Measurements from ENCODE around the gene DNAJA3. TPM values are rescaled to one million over a fixed set of nuclear protein-coding genes. Genes with fewer than 3 reads are reported as not detected.

The DNAJA3 gene
- polyA plus RNA-seq, 2 donors, result 20.5 to 27.8 TPM

GRCh38 chr16:4386951-4387565, 38.6 kb upstream of the DNAJA3 start:
- WGBS, 2 donors, result 77 to 81% methylated on average over 8 to 10 of the region's 10 CpGs
- Histone ChIP-seq H3K4me1 (ENCODE audit: control insufficient read depth in 2 of 2, insufficient read depth in 2 of 2, low read length in 1 of 2) (peaks cover 3 to 6% of the 10 kb centered on the region in 2 donors), H3K27me3 (ENCODE audit: control insufficient read depth in 1 of 2, insufficient read depth in 2 of 2, low read length in 2 of 2) (no peaks in the 10 kb centered on the region), H3K36me3 (ENCODE audit: control insufficient read depth in 2 of 2, insufficient read depth in 2 of 2, low read length in 1 of 2) (peaks cover 7 to 37% of the 10 kb centered on the region in 2 donors), H3K9me3 (ENCODE audit: control insufficient read depth in 2 of 2, insufficient read depth in 1 of 2, low read depth in 1 of 2, low read length in 1 of 2) (no peaks in the 10 kb centered on the region), H3K4me3 (ENCODE audit: low read depth in 1 of 2, low read length in 2 of 2) (no peak overlapping the region), H3K27ac (ENCODE audit: low read depth in 2 of 2, low read length in 1 of 2) (no peak overlapping the region)

GRCh38 chr16:4387781-4388180, 37.9 kb upstream of the DNAJA3 start:
- Histone ChIP-seq H3K27me3 (ENCODE audit: control insufficient read depth in 1 of 2, insufficient read depth in 2 of 2, low read length in 2 of 2) (no peaks in the 10 kb centered on the region), H3K4me3 (ENCODE audit: low read depth in 1 of 2, low read length in 2 of 2) (no peak overlapping the region), H3K27ac (ENCODE audit: low read depth in 2 of 2, low read length in 1 of 2) (no peak overlapping the region), H3K4me1 (ENCODE audit: control insufficient read depth in 2 of 2, insufficient read depth in 2 of 2, low read length in 1 of 2) (peaks cover 3 to 12% of the 10 kb centered on the region in 2 donors), H3K9me3 (ENCODE audit: control insufficient read depth in 2 of 2, insufficient read depth in 1 of 2, low read depth in 1 of 2, low read length in 1 of 2) (no peaks in the 10 kb centered on the region), H3K36me3 (ENCODE audit: control insufficient read depth in 2 of 2, insufficient read depth in 2 of 2, low read length in 1 of 2) (peaks cover 3 to 30% of the 10 kb centered on the region in 2 donors)
- 93 to 95% methylated on average over 20 of the region's 20 CpGs for WGBS, 2 donors

- Histone ChIP-seq H3K4me3 (ENCODE audit: low read depth in 1 of 2, low read length in 2 of 2) (no peak overlapping the region), H3K27me3 (ENCODE audit: control insufficient read depth in 1 of 2, insufficient read depth in 2 of 2, low read length in 2 of 2) (no peaks in the 10 kb centered on the region), H3K27ac (ENCODE audit: low read depth in 2 of 2, low read length in 1 of 2) (peak overlapping the region; percentile 22 to 33), H3K9me3 (ENCODE audit: control insufficient read depth in 2 of 2, insufficient read depth in 1 of 2, low read depth in 1 of 2, low read length in 1 of 2) (no peaks in the 10 kb centered on the region), H3K4me1 (ENCODE audit: control insufficient read depth in 2 of 2, insufficient read depth in 2 of 2, low read length in 1 of 2) (peaks cover 3 to 17% of the 10 kb centered on the region in 2 donors), H3K36me3 (ENCODE audit: control insufficient read depth in 2 of 2, insufficient read depth in 2 of 2, low read length in 1 of 2) (peaks cover 0 to 25% of the 10 kb centered on the region in 2 donors)
- WGBS, 2 donors, result 82 to 84% methylated on average over 19 of the region's 19 CpGs
Observed at GRCh38 chr16:4388271-4389021, 37.2 kb upstream of the DNAJA3 start.

- peaks cover 3 to 15% of the 10 kb centered on the region in 2 donors for H3K4me1 ChIP-seq (ENCODE audit: control insufficient read depth in 2 of 2, insufficient read depth in 2 of 2, low read length in 1 of 2)
- no peaks in the 10 kb centered on the region for H3K27me3 ChIP-seq (ENCODE audit: control insufficient read depth in 1 of 2, insufficient read depth in 2 of 2, low read length in 2 of 2)
- H3K9me3 ChIP-seq (ENCODE audit: control insufficient read depth in 2 of 2, insufficient read depth in 1 of 2, low read depth in 1 of 2, low read length in 1 of 2), result no peaks in the 10 kb centered on the region
- H3K27ac ChIP-seq (ENCODE audit: low read depth in 2 of 2, low read length in 1 of 2), result no peak overlapping the region
- H3K36me3 ChIP-seq (ENCODE audit: control insufficient read depth in 2 of 2, insufficient read depth in 2 of 2, low read length in 1 of 2), result peaks cover 0 to 17% of the 10 kb centered on the region in 2 donors
- no peak overlapping the region for H3K4me3 ChIP-seq (ENCODE audit: low read depth in 1 of 2, low read length in 2 of 2)
- WGBS, 2 donors, result 74 to 76% methylated on average over 24 to 27 of the region's 27 CpGs
Observed at GRCh38 chr16:4389051-4389955, 36.4 kb upstream of the DNAJA3 start.

- Histone ChIP-seq H3K4me1 (ENCODE audit: control insufficient read depth in 2 of 2, insufficient read depth in 2 of 2, low read length in 1 of 2) (peaks cover 3 to 14% of the 10 kb centered on the region in 2 donors), H3K27me3 (ENCODE audit: control insufficient read depth in 1 of 2, insufficient read depth in 2 of 2, low read length in 2 of 2) (no peaks in the 10 kb centered on the region)
Observed at GRCh38 chr16:4390266-4391260, 35.1 kb upstream of the DNAJA3 start.

GRCh38 chr16:4391631-4392381, 33.9 kb upstream of the DNAJA3 start:
- 81 to 84% methylated on average over 22 of the region's 22 CpGs for WGBS, 2 donors
- no peaks in the 10 kb centered on the region for H3K27me3 ChIP-seq (ENCODE audit: control insufficient read depth in 1 of 2, insufficient read depth in 2 of 2, low read length in 2 of 2)
- H3K4me1 ChIP-seq (ENCODE audit: control insufficient read depth in 2 of 2, insufficient read depth in 2 of 2, low read length in 1 of 2), result peaks cover 3 to 14% of the 10 kb centered on the region in 2 donors
- no peaks in the 10 kb centered on the region for H3K9me3 ChIP-seq (ENCODE audit: control insufficient read depth in 2 of 2, insufficient read depth in 1 of 2, low read depth in 1 of 2, low read length in 1 of 2)
- H3K36me3 ChIP-seq (ENCODE audit: control insufficient read depth in 2 of 2, insufficient read depth in 2 of 2, low read length in 1 of 2), result peaks cover 0 to 16% of the 10 kb centered on the region in 2 donors
- no peak overlapping the region for H3K27ac ChIP-seq (ENCODE audit: low read depth in 2 of 2, low read length in 1 of 2)
- no peak overlapping the region for H3K4me3 ChIP-seq (ENCODE audit: low read depth in 1 of 2, low read length in 2 of 2)

More at GRCh38 chr16:4390266-4391260, 35.1 kb upstream of the DNAJA3 start:
- no peaks in the 10 kb centered on the region for H3K9me3 ChIP-seq (ENCODE audit: control insufficient read depth in 2 of 2, insufficient read depth in 1 of 2, low read depth in 1 of 2, low read length in 1 of 2)
- 88 to 89% methylated on average over 18 of the region's 18 CpGs for WGBS, 2 donors
- H3K27ac ChIP-seq (ENCODE audit: low read depth in 2 of 2, low read length in 1 of 2), result no peak overlapping the region
- H3K4me3 ChIP-seq (ENCODE audit: low read depth in 1 of 2, low read length in 2 of 2), result no peak overlapping the region
- H3K36me3 ChIP-seq (ENCODE audit: control insufficient read depth in 2 of 2, insufficient read depth in 2 of 2, low read length in 1 of 2), result peaks cover 0 to 16% of the 10 kb centered on the region in 2 donors

- Histone ChIP-seq H3K9me3 (ENCODE audit: control insufficient read depth in 2 of 2, insufficient read depth in 1 of 2, low read depth in 1 of 2, low read length in 1 of 2) (no peaks in the 10 kb centered on the region), H3K27ac (ENCODE audit: low read depth in 2 of 2, low read length in 1 of 2) (peak overlapping the region; percentile 84 to 93), H3K4me1 (ENCODE audit: control insufficient read depth in 2 of 2, insufficient read depth in 2 of 2, low read length in 1 of 2) (peaks cover 0 to 14% of the 10 kb centered on the region in 2 donors), H3K4me3 (ENCODE audit: low read depth in 1 of 2, low read length in 2 of 2) (no peak overlapping the region), H3K36me3 (ENCODE audit: control insufficient read depth in 2 of 2, insufficient read depth in 2 of 2, low read length in 1 of 2) (peaks cover 0 to 15% of the 10 kb centered on the region in 2 donors), H3K27me3 (ENCODE audit: control insufficient read depth in 1 of 2, insufficient read depth in 2 of 2, low read length in 2 of 2) (no peaks in the 10 kb centered on the region)
- WGBS, 2 donors, result 41 to 52% methylated on average over 23 to 27 of the region's 27 CpGs
Observed at GRCh38 chr16:4392382-4393239, 33.1 kb upstream of the DNAJA3 start.

GRCh38 chr16:4393240-4393600, 32.4 kb upstream of the DNAJA3 start:
- H3K36me3 ChIP-seq (ENCODE audit: control insufficient read depth in 2 of 2, insufficient read depth in 2 of 2, low read length in 1 of 2), result peaks cover 0 to 13% of the 10 kb centered on the region in 2 donors
- WGBS, 2 donors, result 54 to 58% methylated on average over 6 of the region's 6 CpGs
- H3K27ac ChIP-seq (ENCODE audit: low read depth in 2 of 2, low read length in 1 of 2), result peak overlapping the region; percentile 84 to 93
- H3K4me3 ChIP-seq (ENCODE audit: low read depth in 1 of 2, low read length in 2 of 2), result no peak overlapping the region
- H3K4me1 ChIP-seq (ENCODE audit: control insufficient read depth in 2 of 2, insufficient read depth in 2 of 2, low read length in 1 of 2), result peaks cover 0 to 14% of the 10 kb centered on the region in 2 donors
- no peaks in the 10 kb centered on the region for H3K9me3 ChIP-seq (ENCODE audit: control insufficient read depth in 2 of 2, insufficient read depth in 1 of 2, low read depth in 1 of 2, low read length in 1 of 2)
- no peaks in the 10 kb centered on the region for H3K27me3 ChIP-seq (ENCODE audit: control insufficient read depth in 1 of 2, insufficient read depth in 2 of 2, low read length in 2 of 2)
